B cell (primary cell): Measurements from ENCODE around the gene RNGTT.

Source experiments
- CTCF ChIP-seq: fragments of 200-600 bp; IDR thresholded peaks from one replicate; pipeline ENCODE4 v1.8.0; 2022; ENCODE audit warnings: antibody characterized with exemption, mild to moderate bottlenecking
- EZH2 ChIP-seq: IDR thresholded peaks from 2 replicates; pipeline ENCODE4 v1.6.1; 2012; ENCODE audit warnings: borderline replicate concordance, low read depth, mild to moderate bottlenecking, moderate library complexity, low read length; ENCODE audit not compliant: insufficient read depth, poor library complexity, severe bottlenecking

DNA sequence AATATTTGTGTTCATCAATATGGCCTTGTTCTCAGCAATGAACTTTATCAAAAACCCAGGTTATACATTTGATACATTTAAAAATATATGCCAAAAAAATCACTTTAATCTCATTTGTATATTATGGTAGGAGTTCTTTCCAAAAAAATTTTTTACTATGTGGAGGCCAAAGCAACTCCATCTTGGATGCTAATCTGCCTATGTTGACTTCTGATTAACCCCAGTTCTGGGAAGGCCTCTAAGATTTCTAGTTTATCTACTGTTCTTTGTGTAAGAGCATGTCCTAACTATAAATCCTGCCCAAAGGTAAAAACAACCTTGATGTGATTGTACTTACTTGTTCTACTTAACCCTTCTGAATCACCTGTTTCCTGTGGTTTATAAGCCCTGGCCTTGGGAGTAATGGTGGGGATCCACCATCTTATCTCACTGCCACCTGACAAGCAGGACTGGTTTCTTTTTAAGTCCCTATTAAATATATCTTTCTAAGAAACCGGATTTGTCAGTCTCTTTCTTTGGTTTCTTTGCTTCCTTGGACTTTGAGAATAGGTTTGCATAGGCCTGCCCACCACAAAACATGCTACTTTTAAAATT is 46.7 kb downstream of the RNGTT start:
- no peak for TF ChIP-seq CTCF
- no peak for TF ChIP-seq EZH2
